K562 (cell line): ENCODE measurements around the gene PAQR6. TPM values are rescaled to one million over a fixed set of nuclear protein-coding genes. Genes with fewer than 3 reads are reported as not detected.
A peak's percentile ranks its signal among the peaks of the same experiment; 100 is the strongest.

Experiments used
- ATF7 ChIP-seq: fragments of 450-650 bp; IDR thresholded peaks from 2 replicates; pipeline ENCODE4 v1.7.1; 2014; ENCODE audit warnings: mild to moderate bottlenecking, moderate library complexity
- CBX3 ChIP-seq, 2 experiments: IDR thresholded peaks; 1 replicate in 1 of 2; 2 replicates in 1 of 2; pipeline ENCODE4 v1.6.1; 2012; ENCODE audit warnings: inconsistent platforms in 2 of 2, low read length in 2 of 2, borderline replicate concordance in 1 of 2, control low read depth in 1 of 2
- CEBPG ChIP-seq, 3 experiments: fragments of 200-800 bp in 1 of 3; sonication (Bioruptor generic) in 1 of 3; sonication (generic) in 1 of 3; formaldehyde crosslinking in 1 of 3; IDR thresholded peaks in 2 of 3; conservative IDR thresholded peaks in 1 of 3; 2 replicates each; pipeline versions ENCODE4 v1.6.1 to v1.8.0; 2016 to 2022; ENCODE audit warnings: missing compliant biosample characterization in 2 of 3, missing genetic modification characterization in 2 of 3, mild to moderate bottlenecking in 1 of 3, missing genetic modification reagents in 1 of 3
- DPF2 ChIP-seq: fragments of 450-650 bp; IDR thresholded peaks from 2 replicates; pipeline ENCODE4 v1.6.1; 2016
- HDAC1 ChIP-seq, 2 experiments: fragments of 450-650 bp; IDR thresholded peaks; 2 replicates each; pipeline ENCODE4 v1.6.1; 2016 to 2017; ENCODE audit warnings: inconsistent platforms in 1 of 2, mild to moderate bottlenecking in 1 of 2, moderate library complexity in 1 of 2
- MYBL2 ChIP-seq, 2 experiments: fragments of 450-650 bp in 1 of 2; sonication (generic) in 1 of 2; formaldehyde crosslinking in 1 of 2; IDR thresholded peaks; 2 replicates each; pipeline versions ENCODE4 v1.6.1 to v1.8.1; 2017 to 2022; ENCODE audit warnings: borderline replicate concordance in 1 of 2, inconsistent platforms in 1 of 2, low read depth in 1 of 2, mild to moderate bottlenecking in 1 of 2, missing genetic modification reagents in 1 of 2, moderate library complexity in 1 of 2
- NCOR1 ChIP-seq: fragments of 450-650 bp; IDR thresholded peaks from 2 replicates; pipeline ENCODE4 v1.6.1; 2016; ENCODE audit warnings: mild to moderate bottlenecking, moderate library complexity
- POLR2B ChIP-seq: fragments of 450-650 bp; IDR thresholded peaks from 2 replicates; pipeline ENCODE4 v1.6.1; 2018; ENCODE audit warnings: low read depth; ENCODE audit not compliant: partially characterized antibody
- PPARD ChIP-seq: fragments of 250-450 bp; sonication (Bioruptor Pico); IDR thresholded peaks from 2 replicates; pipeline ENCODE4 v1.8.0; 2022; ENCODE audit warnings: inconsistent platforms, mild to moderate bottlenecking, moderate library complexity
- RAD21 ChIP-seq, 2 experiments: fragments of 250-450 bp in 1 of 2; fragments of 450-650 bp in 1 of 2; sonication (Bioruptor Pico) in 1 of 2; formaldehyde crosslinking in 1 of 2; IDR thresholded peaks in 1 of 2; conservative IDR thresholded peaks in 1 of 2; 2 replicates each; pipeline versions ENCODE4 v1.4.0 to v1.8.0; 2020 to 2022; ENCODE audit warnings: mild to moderate bottlenecking in 2 of 2, moderate library complexity in 1 of 2
- RBM22 ChIP-seq: fragments of 200-400 bp; formaldehyde crosslinking; IDR thresholded peaks from 2 replicates; pipeline ENCODE4 v1.6.1; 2018; ENCODE audit warnings: low read length, low read depth; ENCODE audit not compliant: poor library complexity, severe bottlenecking
- THRAP3 ChIP-seq: fragments of 450-650 bp; IDR thresholded peaks from 2 replicates; pipeline ENCODE4 v1.6.1; 2016; ENCODE audit warnings: mild to moderate bottlenecking, inconsistent platforms, borderline replicate concordance
- XRCC5 ChIP-seq: fragments of 200-400 bp; formaldehyde crosslinking; IDR thresholded peaks from 2 replicates; pipeline ENCODE4 v1.6.1; 2017; ENCODE audit warnings: low read depth, mild to moderate bottlenecking, low read length
- ZKSCAN3 ChIP-seq: fragments of 250-450 bp; sonication (Bioruptor Pico); IDR thresholded peaks from 2 replicates; pipeline ENCODE4 v1.4.0; 2020
- ZNF24 ChIP-seq: fragments of 450-650 bp; IDR thresholded peaks from 2 replicates; pipeline ENCODE4 v1.6.1; 2016
- ZNF436 ChIP-seq: fragments of 250-450, 450-650 bp; sonication (Bioruptor Pico); formaldehyde crosslinking; IDR thresholded peaks from 2 replicates; pipeline ENCODE4 v1.7.0; 2020; ENCODE audit warnings: mild to moderate bottlenecking
- ZNF584 ChIP-seq: fragments of 200-800 bp; sonication (Bioruptor generic); IDR thresholded peaks from 2 replicates; pipeline ENCODE4 v1.6.1; 2016; ENCODE audit warnings: low read depth, mild to moderate bottlenecking, missing genetic modification characterization, missing compliant biosample characterization
- polyA plus RNA-seq, 8 experiments: library from polyadenylated mRNA; depleted of rRNA in 4 of 8; stranded (reverse) in 5 of 8; unstranded in 3 of 8; fragments of >200 nt; fragmentation: Nextera tagmentation in 2 of 8; fragmentation: Illumina TruSeq in 1 of 8; extraction: Ambion mirVana in 2 of 8; extraction: Trizol in 1 of 8; gene quantifications; 2 replicates each; pipeline versions ENCODE4 v1.2.1 to v1.2.3, GENCODE V29; 2011 to 2014; ENCODE audit warnings: inconsistent platforms in 1 of 8, missing spikeins in 1 of 8
- total RNA-seq, 7 experiments: library from RNA; depleted of rRNA in 6 of 7; stranded (reverse); fragments of >200 nt in 6 of 7; fragmentation: Illumina TruSeq in 2 of 7; extraction: Trizol in 2 of 7; gene quantifications; 2 replicates each; pipeline versions ENCODE4 v1.2.1 to v1.2.3, GENCODE V29; 2011 to 2021; ENCODE audit warnings: low replicate concordance in 1 of 7
- TF ChIP-seq, protein P1 (sequence below): sonication (generic); formaldehyde crosslinking; IDR thresholded peaks from 2 replicates; pipeline ENCODE4 v1.8.0; 2022; ENCODE audit warnings: missing genetic modification reagents, mild to moderate bottlenecking, moderate library complexity, borderline replicate concordance
- TF ChIP-seq, protein P2 (sequence below): IDR thresholded peaks from 2 replicates; pipeline ENCODE4 v1.6.1; 2011; ENCODE audit not compliant: insufficient read length; ENCODE audit errors: extremely low read depth
- TF ChIP-seq, protein P3 (sequence below), 2 experiments: IDR thresholded peaks; 2 replicates each; pipeline ENCODE4 v1.6.1; 2012; ENCODE audit warnings: improper control_type of control experiment in 2 of 2, low read depth in 2 of 2, low read length in 2 of 2, borderline replicate concordance in 1 of 2
- TF ChIP-seq, protein P4 (sequence below): fragments of 450-650 bp; formaldehyde crosslinking; IDR thresholded peaks from 2 replicates; pipeline ENCODE4 v1.4.0; 2020; ENCODE audit warnings: mild to moderate bottlenecking, mixed read lengths

Gene PAQR6
- total and polyA plus RNA-seq, 9 of the 15 experiments (the other 6 are each of a cell fraction or from before 2014, with no cell fraction given): 0.07 to 1.8 (median 0.62) TPM

DNA sequence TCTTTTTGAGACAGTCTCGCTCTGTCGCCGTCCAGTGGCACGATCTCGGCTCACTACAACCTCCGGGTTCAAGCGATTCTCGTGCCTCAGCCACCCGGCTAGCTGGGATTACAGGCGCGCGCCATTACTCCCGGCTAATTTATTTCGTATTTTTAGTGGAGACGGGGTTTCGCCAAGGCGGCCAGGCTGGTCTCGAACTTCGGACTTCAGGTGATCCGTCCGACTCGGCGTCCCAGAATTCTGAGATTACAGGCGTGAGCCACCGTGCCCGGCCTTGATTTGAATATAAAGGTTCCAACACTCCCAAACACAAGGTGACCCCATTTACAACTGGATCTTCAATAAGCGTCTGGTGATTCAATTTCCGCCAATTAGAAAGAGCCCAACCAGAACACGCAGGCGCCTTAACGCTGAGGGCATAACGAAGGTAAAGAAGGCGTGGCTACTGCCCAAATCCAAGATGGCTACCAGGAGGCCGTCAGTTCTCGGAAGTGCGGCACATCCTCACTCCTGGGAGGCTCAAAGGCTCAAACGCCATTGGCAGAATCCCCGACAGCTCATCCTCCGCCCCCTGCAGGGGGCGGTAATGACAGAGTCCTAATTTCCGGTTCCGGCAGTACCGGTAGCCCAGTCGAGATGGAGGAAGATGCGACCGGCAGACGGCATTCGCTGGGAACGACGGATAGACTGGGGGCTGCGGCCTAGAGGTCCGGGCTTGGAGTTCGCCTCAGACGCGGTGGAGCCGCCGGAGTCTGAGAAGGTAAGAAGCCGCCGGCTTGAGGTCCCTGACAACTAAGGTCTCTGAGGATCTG lies 54.2 kb downstream of the PAQR6 start, which contains the start of gene SLC25A44 (continued):
- TF ChIP-seq, protein P1, sequence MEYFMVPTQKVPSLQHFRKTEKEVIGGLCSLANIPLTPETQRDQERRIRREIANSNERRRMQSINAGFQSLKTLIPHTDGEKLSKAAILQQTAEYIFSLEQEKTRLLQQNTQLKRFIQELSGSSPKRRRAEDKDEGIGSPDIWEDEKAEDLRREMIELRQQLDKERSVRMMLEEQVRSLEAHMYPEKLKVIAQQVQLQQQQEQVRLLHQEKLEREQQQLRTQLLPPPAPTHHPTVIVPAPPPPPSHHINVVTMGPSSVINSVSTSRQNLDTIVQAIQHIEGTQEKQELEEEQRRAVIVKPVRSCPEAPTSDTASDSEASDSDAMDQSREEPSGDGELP (CRISPR knock-in tag): peak; percentile 77; the same call in 1 of the 2 replicates
- TF ChIP-seq ATF7: peak; percentile 91
- no peak for TF ChIP-seq ZKSCAN3 (CRISPR knock-in tag)
- no peak for TF ChIP-seq DPF2
- TF ChIP-seq CBX3 (IDR thresholded peaks at IDR 0.05; ENCODE audit: borderline replicate concordance in 1 of 2, low read length in 2 of 2): no peak
- TF ChIP-seq, protein P2, sequence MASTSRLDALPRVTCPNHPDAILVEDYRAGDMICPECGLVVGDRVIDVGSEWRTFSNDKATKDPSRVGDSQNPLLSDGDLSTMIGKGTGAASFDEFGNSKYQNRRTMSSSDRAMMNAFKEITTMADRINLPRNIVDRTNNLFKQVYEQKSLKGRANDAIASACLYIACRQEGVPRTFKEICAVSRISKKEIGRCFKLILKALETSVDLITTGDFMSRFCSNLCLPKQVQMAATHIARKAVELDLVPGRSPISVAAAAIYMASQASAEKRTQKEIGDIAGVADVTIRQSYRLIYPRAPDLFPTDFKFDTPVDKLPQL: no peak
- no peak for TF ChIP-seq RBM22
- TF ChIP-seq MYBL2 (IDR thresholded peaks at IDR 0.05; ENCODE audit: low read depth): 0 out of 2 replicates have a peak, but pooled peaks have one; percentile 68
- no peak for TF ChIP-seq MYBL2 (CRISPR knock-in tag; IDR thresholded peaks at IDR 0.05; ENCODE audit: borderline replicate concordance)
- TF ChIP-seq THRAP3: no peak
- TF ChIP-seq CEBPG (CRISPR knock-in tag; IDR thresholded peaks at IDR 0.05): no peak
- TF ChIP-seq CEBPG (tag; conservative IDR thresholded peaks at IDR 0.05 in 1 of 2, IDR thresholded peaks at IDR 0.05 in 1 of 2): no peak
- no peak for TF ChIP-seq PPARD (CRISPR knock-in tag)
- no peak for TF ChIP-seq ZNF584 (CRISPR knock-in tag)
- TF ChIP-seq ZNF24: no peak
- no peak for TF ChIP-seq RAD21 (CRISPR knock-in tag; conservative IDR thresholded peaks at IDR 0.05 in 1 of 2, IDR thresholded peaks at IDR 0.05 in 1 of 2)
- TF ChIP-seq XRCC5: no peak
- TF ChIP-seq NCOR1: no peak
- TF ChIP-seq, protein P3, sequence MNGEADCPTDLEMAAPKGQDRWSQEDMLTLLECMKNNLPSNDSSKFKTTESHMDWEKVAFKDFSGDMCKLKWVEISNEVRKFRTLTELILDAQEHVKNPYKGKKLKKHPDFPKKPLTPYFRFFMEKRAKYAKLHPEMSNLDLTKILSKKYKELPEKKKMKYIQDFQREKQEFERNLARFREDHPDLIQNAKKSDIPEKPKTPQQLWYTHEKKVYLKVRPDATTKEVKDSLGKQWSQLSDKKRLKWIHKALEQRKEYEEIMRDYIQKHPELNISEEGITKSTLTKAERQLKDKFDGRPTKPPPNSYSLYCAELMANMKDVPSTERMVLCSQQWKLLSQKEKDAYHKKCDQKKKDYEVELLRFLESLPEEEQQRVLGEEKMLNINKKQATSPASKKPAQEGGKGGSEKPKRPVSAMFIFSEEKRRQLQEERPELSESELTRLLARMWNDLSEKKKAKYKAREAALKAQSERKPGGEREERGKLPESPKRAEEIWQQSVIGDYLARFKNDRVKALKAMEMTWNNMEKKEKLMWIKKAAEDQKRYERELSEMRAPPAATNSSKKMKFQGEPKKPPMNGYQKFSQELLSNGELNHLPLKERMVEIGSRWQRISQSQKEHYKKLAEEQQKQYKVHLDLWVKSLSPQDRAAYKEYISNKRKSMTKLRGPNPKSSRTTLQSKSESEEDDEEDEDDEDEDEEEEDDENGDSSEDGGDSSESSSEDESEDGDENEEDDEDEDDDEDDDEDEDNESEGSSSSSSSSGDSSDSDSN (IDR thresholded peaks at IDR 0.05; ENCODE audit: borderline replicate concordance in 1 of 2, low read depth in 2 of 2, low read length in 2 of 2): peak in 1 of 2 experiments; percentile 66; a peak in 1 of 4 replicates
- TF ChIP-seq, protein P4, sequence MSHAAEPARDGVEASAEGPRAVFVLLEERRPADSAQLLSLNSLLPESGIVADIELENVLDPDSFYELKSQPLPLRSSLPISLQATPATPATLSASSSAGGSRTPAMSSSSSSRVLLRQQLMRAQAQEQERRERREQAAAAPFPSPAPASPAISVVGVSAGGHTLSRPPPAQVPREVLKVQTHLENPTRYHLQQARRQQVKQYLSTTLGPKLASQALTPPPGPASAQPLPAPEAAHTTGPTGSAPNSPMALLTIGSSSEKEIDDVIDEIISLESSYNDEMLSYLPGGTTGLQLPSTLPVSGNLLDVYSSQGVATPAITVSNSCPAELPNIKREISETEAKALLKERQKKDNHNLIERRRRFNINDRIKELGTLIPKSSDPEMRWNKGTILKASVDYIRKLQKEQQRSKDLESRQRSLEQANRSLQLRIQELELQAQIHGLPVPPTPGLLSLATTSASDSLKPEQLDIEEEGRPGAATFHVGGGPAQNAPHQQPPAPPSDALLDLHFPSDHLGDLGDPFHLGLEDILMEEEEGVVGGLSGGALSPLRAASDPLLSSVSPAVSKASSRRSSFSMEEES (CRISPR knock-in tag): no peak; the same call in 1 of the 2 replicates
- no peak for TF ChIP-seq ZNF436 (CRISPR knock-in tag)
- TF ChIP-seq HDAC1 (IDR thresholded peaks at IDR 0.05): peak in 1 of 2 experiments; percentile 92; a peak in 2 of 4 replicates
- peak; percentile 83 for TF ChIP-seq POLR2B
